Muscle layer of colon (tissue), 2 donors: Measurements from ENCODE around the gene TBL1X.
"Not testable (repeated sequence)": the region's sequence is repeated elsewhere in the genome, so short reads cannot be mapped to it uniquely, and the experiment has no call there.

Source experiments
- H3K27ac ChIP-seq: one replicate; pipeline ENCODE4 v1.7.0; 2013; ENCODE audit warnings: low read depth, mild to moderate bottlenecking, low read length, moderate library complexity
- H3K27me3 ChIP-seq, 2 donors: one replicate each; pipeline ENCODE4 v1.7.0; 2013; ENCODE audit warnings: low read length in 2 of 2, mild to moderate bottlenecking in 2 of 2; ENCODE audit not compliant: insufficient read depth in 2 of 2, control insufficient read depth in 1 of 2
- H3K36me3 ChIP-seq: one replicate; pipeline ENCODE4 v1.7.0; 2013; ENCODE audit warnings: mild to moderate bottlenecking, low read length; ENCODE audit not compliant: insufficient read depth
- H3K4me1 ChIP-seq: one replicate; pipeline ENCODE4 v1.7.0; 2013; ENCODE audit warnings: mild to moderate bottlenecking, low read length; ENCODE audit not compliant: insufficient read depth
- H3K4me3 ChIP-seq, 2 donors: one replicate each; pipeline ENCODE4 v1.7.0; 2013; ENCODE audit warnings: low read length in 2 of 2, low read depth in 1 of 2, mild to moderate bottlenecking in 1 of 2, moderate library complexity in 1 of 2
- H3K9ac ChIP-seq: one replicate; pipeline ENCODE4 v1.7.0; 2013; ENCODE audit warnings: low read length
- H3K9me3 ChIP-seq: one replicate; pipeline ENCODE4 v1.7.0; 2013; ENCODE audit warnings: mild to moderate bottlenecking, low read length
- donor health status: abdominal sarcoma.
- donor health status: Adenocarcinoma of cecum.

Gene TBL1X

GRCh38 chrX:9522378-9523155, 57.7 kb downstream of the TBL1X start:
- H3K9ac ChIP-seq, result no peak overlapping the region
- no peaks in the 10 kb centered on the region for H3K36me3 ChIP-seq
- no peak overlapping the region for H3K27ac ChIP-seq
- no peaks in the 10 kb centered on the region for H3K9me3 ChIP-seq
- no peaks in the 10 kb centered on the region for H3K27me3 ChIP-seq
- H3K4me1 ChIP-seq, result peaks cover 15% of the 10 kb centered on the region
- no peak overlapping the region for H3K4me3 ChIP-seq

- Histone ChIP-seq H3K4me3 (no peak overlapping the region), H3K27me3 (peaks cover 0 to 5% of the 10 kb centered on the region in 2 donors), H3K27ac (no peak overlapping the region), H3K9me3 (no peaks in the 10 kb centered on the region), H3K4me1 (peaks cover 5% of the 10 kb centered on the region), H3K9ac (no peak overlapping the region), H3K36me3 (no peaks in the 10 kb centered on the region)
Measured at GRCh38 chrX:9525511-9526248, 60.8 kb downstream of the TBL1X start.

GRCh38 chrX:9526965-9527364, 62.1 kb downstream of the TBL1X start:
- Histone ChIP-seq H3K4me3 (no peak overlapping the region), H3K4me1 (peaks cover 5% of the 10 kb centered on the region), H3K9ac (no peak overlapping the region), H3K27ac (no peak overlapping the region), H3K9me3 (no peaks in the 10 kb centered on the region), H3K36me3 (no peaks in the 10 kb centered on the region), H3K27me3 (peaks cover 0 to 5% of the 10 kb centered on the region in 2 donors)

GRCh38 chrX:9528498-9528897, 63.6 kb downstream of the TBL1X start:
- Histone ChIP-seq H3K27me3 (peaks cover 0 to 5% of the 10 kb centered on the region in 2 donors), H3K27ac (no peak overlapping the region), H3K9ac (no peak overlapping the region), H3K4me3 (no peak overlapping the region), H3K4me1 (peaks cover 5% of the 10 kb centered on the region), H3K36me3 (no peaks in the 10 kb centered on the region), H3K9me3 (no peaks in the 10 kb centered on the region)

- no peaks in the 10 kb centered on the region for H3K36me3 ChIP-seq
- H3K4me3 ChIP-seq, result no peak overlapping the region
- H3K4me1 ChIP-seq, result peaks cover 5% of the 10 kb centered on the region
- no peak overlapping the region for H3K9ac ChIP-seq
- no peak overlapping the region for H3K27ac ChIP-seq
- H3K9me3 ChIP-seq, result no peaks in the 10 kb centered on the region
- H3K27me3 ChIP-seq, result peaks cover 0 to 5% of the 10 kb centered on the region in 2 donors
Measured at GRCh38 chrX:9529223-9529622, 64.4 kb downstream of the TBL1X start.

GRCh38 chrX:9530848-9531274, 66.0 kb downstream of the TBL1X start:
- no peak overlapping the region for H3K9ac ChIP-seq
- peaks cover 0 to 5% of the 10 kb centered on the region in 2 donors for H3K27me3 ChIP-seq
- no peak overlapping the region for H3K4me3 ChIP-seq
- H3K36me3 ChIP-seq, result no peaks in the 10 kb centered on the region
- H3K27ac ChIP-seq, result no peak overlapping the region
- no peaks in the 10 kb centered on the region for H3K9me3 ChIP-seq
- H3K4me1 ChIP-seq, result peaks cover 14% of the 10 kb centered on the region

GRCh38 chrX:9532349-9532748, 67.5 kb downstream of the TBL1X start:
- Histone ChIP-seq H3K9me3 (no peaks in the 10 kb centered on the region), H3K9ac (no peak overlapping the region), H3K4me1 (peaks cover 9% of the 10 kb centered on the region), H3K27me3 (peaks cover 0 to 5% of the 10 kb centered on the region in 2 donors), H3K36me3 (no peaks in the 10 kb centered on the region), H3K27ac (no peak overlapping the region), H3K4me3 (no peak overlapping the region)

GRCh38 chrX:9533611-9534010, 68.8 kb downstream of the TBL1X start:
- Histone ChIP-seq H3K4me3 (no peak overlapping the region), H3K27me3 (no peaks in the 10 kb centered on the region), H3K27ac (no peak overlapping the region), H3K9me3 (no peaks in the 10 kb centered on the region), H3K36me3 (no peaks in the 10 kb centered on the region), H3K9ac (no peak overlapping the region), H3K4me1 (peaks cover 9% of the 10 kb centered on the region)

- Histone ChIP-seq H3K9ac (no peak overlapping the region), H3K4me3 (no peak overlapping the region), H3K27ac (no peak overlapping the region), H3K36me3 (no peaks in the 10 kb centered on the region), H3K4me1 (peaks cover 9% of the 10 kb centered on the region), H3K27me3 (no peaks in the 10 kb centered on the region), H3K9me3 (no peaks in the 10 kb centered on the region)
Measured at GRCh38 chrX:9534686-9535085, 69.8 kb downstream of the TBL1X start.

- Histone ChIP-seq H3K4me3 (no peak overlapping the region), H3K4me1 (peaks cover 9% of the 10 kb centered on the region), H3K9ac (no peak overlapping the region), H3K27ac (no peak overlapping the region), H3K27me3 (no peaks in the 10 kb centered on the region), H3K9me3 (no peaks in the 10 kb centered on the region), H3K36me3 (no peaks in the 10 kb centered on the region)
Measured at GRCh38 chrX:9535101-9535500, 70.2 kb downstream of the TBL1X start.

- H3K36me3 ChIP-seq, H3K9ac ChIP-seq, H3K4me1 ChIP-seq, H3K27me3 ChIP-seq, H3K27ac ChIP-seq, H3K9me3 ChIP-seq, H3K4me3 ChIP-seq: not testable (repeated sequence)
Measured at GRCh38 chrX:9536156-9536555, 71.3 kb downstream of the TBL1X start.
